AG09309 (cell line): ENCODE results near the gene VOPP1.

Source experiments
- DNase-seq: peaks from one replicate; pipeline ENCODE4 v3.0.0-alpha.2; 2010; ENCODE audit warnings: low read depth
- H3K4me3 ChIP-seq: 2 replicates; pipeline ENCODE4 v1.5.1; 2011; ENCODE audit warnings: mild to moderate bottlenecking, low read depth, low read length, moderate library complexity; ENCODE audit not compliant: control insufficient read depth
- CTCF ChIP-seq: IDR thresholded peaks from 2 replicates; pipeline ENCODE4 v1.5.1; 2011; ENCODE audit warnings: mild to moderate bottlenecking, low read depth, low read length, inconsistent platforms; ENCODE audit not compliant: insufficient read depth, control insufficient read depth; ENCODE audit errors: missing control alignments

The VOPP1 gene

GRCh38 chr7:55499591-55499990, 72.7 kb downstream of the VOPP1 start:
- no peak for TF ChIP-seq CTCF
- DNase-seq, result no peak
- no peak overlapping the region for H3K4me3 ChIP-seq

GRCh38 chr7:55498770-55499169, 73.5 kb downstream of the VOPP1 start:
- no peak for DNase-seq
- TF ChIP-seq CTCF, result no peak
- no peak overlapping the region for H3K4me3 ChIP-seq

GRCh38 chr7:55498142-55498541, 74.2 kb downstream of the VOPP1 start:
- TF ChIP-seq CTCF, result no peak
- no peak for DNase-seq
- no peak overlapping the region for H3K4me3 ChIP-seq

- H3K4me3 ChIP-seq, result no peak overlapping the region
- no peak for TF ChIP-seq CTCF
- DNase-seq, result no peak
Measured at GRCh38 chr7:55497521-55497920, 74.8 kb downstream of the VOPP1 start.

GRCh38 chr7:55496906-55497305, 75.4 kb downstream of the VOPP1 start:
- no peak overlapping the region for H3K4me3 ChIP-seq

GRCh38 chr7:55494951-55495350, 77.4 kb downstream of the VOPP1 start:
- no peak for TF ChIP-seq CTCF
- no peak for DNase-seq
- no peak overlapping the region for H3K4me3 ChIP-seq

More at GRCh38 chr7:55496906-55497305, 75.4 kb downstream of the VOPP1 start:
- DNase-seq, result no peak
- TF ChIP-seq CTCF, result no peak

- H3K4me3 ChIP-seq, result no peak overlapping the region
- TF ChIP-seq CTCF, result no peak
- DNase-seq, result no peak
Measured at GRCh38 chr7:55493408-55493807, 78.9 kb downstream of the VOPP1 start.
